H1 (cell line): ENCODE results near the gene TRIL. TPM values are rescaled to one million over a fixed set of nuclear protein-coding genes. Genes with fewer than 3 reads are reported as not detected.

ENCODE experiments used
- CHD7 ChIP-seq: fragments of 300-600 bp; sonication (generic); IDR thresholded peaks from 2 replicates; pipeline ENCODE4 v1.7.1; 2012; ENCODE audit warnings: low read length, moderate library complexity, mild to moderate bottlenecking, inconsistent platforms; ENCODE audit not compliant: insufficient replicate concordance
- polyA plus RNA-seq, 7 experiments: library from polyadenylated mRNA; depleted of rRNA in 3 of 7; stranded (reverse) in 5 of 7; unstranded in 2 of 7; fragments of >200 nt in 5 of 7; fragments of 200-250 nt in 2 of 7; gene quantifications; 1 replicate in 5 of 7; 2 replicates in 1 of 7; 4 replicates in 1 of 7; pipeline versions ENCODE4 v1.2.1 to v1.2.3, GENCODE V29; 2011 to 2013; ENCODE audit warnings: missing spikeins in 2 of 7, mixed read lengths in 2 of 7
- total RNA-seq: library from RNA; stranded (reverse); fragmentation: NEBNext Ultra II Directional; extraction: Animal tissue kit (Norgen Biotek cat#: 25700); gene quantifications from 2 replicates; pipeline ENCODE4 v1.2.1, GENCODE V29; 2021

The TRIL gene
- total and polyA plus RNA-seq, 2 of the 8 experiments (the other 6 are each of a cell fraction or from before 2014, with no cell fraction given): 3.9 to 5.5 TPM

- TF ChIP-seq CHD7: no peak
Observed at GRCh38 chr7:28919510-28919909, 38.6 kb downstream of the TRIL start (continued).
